Activated CD8-positive, alpha-beta memory T cell treated with anti-CD3 and anti-CD28 coated beads, Interleukin-2, amount 50 U/mL, for 48 hours (primary cell): ENCODE data around the gene CCL15.
"Not testable (repeated sequence)": the region's sequence is repeated elsewhere in the genome, so short reads cannot be mapped to it uniquely, and the experiment has no call there.

Experiments
- DNase-seq: peaks from one replicate; pipeline ENCODE4 v3.0.0-alpha.2; 2020

CCL15 gene

GRCh38 chr17:36001110-36001771 lies at the start of gene CCL15:
TSS of gene CCL15 (minus strand) at chr17:36001553. CDS start at chr17:36001492, 61 bp downstream.
- DNase-seq: no peak

GRCh38 chr17:36049643-36050042 lies 48.3 kb upstream of the CCL15 start:
- no peak for DNase-seq

GRCh38 chr17:36048066-36048465 lies 46.7 kb upstream of the CCL15 start:
- DNase-seq: no peak

GRCh38 chr17:36036235-36036634 lies 34.9 kb upstream of the CCL15 start:
- DNase-seq: no peak

GRCh38 chr17:36034127-36034526 lies 32.8 kb upstream of the CCL15 start:
- DNase-seq: no peak

GRCh38 chr17:36030956-36031355 lies 29.6 kb upstream of the CCL15 start:
- no peak for DNase-seq

- no peak for DNase-seq
Measured at GRCh38 chr17:36027761-36028160, 26.4 kb upstream of the CCL15 start.

- no peak for DNase-seq
Measured at GRCh38 chr17:36024106-36024869, 22.9 kb upstream of the CCL15 start.

- DNase-seq: no peak
Measured at GRCh38 chr17:36019423-36019822, 18.1 kb upstream of the CCL15 start.

GRCh38 chr17:36017799-36018198 lies 16.4 kb upstream of the CCL15 start, which contains the start of gene CCL23:
TSS of gene CCL23 (minus strand) at chr17:36017972. CDS start at chr17:36017897, 75 bp downstream.
- no peak for DNase-seq

- no peak for DNase-seq
Measured at GRCh38 chr17:36016555-36016954, 15.2 kb upstream of the CCL15 start.

GRCh38 chr17:36015895-36016294 lies 14.5 kb upstream of the CCL15 start:
- not testable (repeated sequence) for DNase-seq

GRCh38 chr17:36014946-36015345 lies 13.6 kb upstream of the CCL15 start:
- no peak for DNase-seq

GRCh38 chr17:36011201-36011600 lies 9.8 kb upstream of the CCL15 start:
- DNase-seq: no peak

- DNase-seq: no peak
Measured at GRCh38 chr17:36008998-36009665, 7.8 kb upstream of the CCL15 start.

GRCh38 chr17:36004594-36005108 lies 3.3 kb upstream of the CCL15 start:
- no peak for DNase-seq

- DNase-seq: no peak
Measured at GRCh38 chr17:36002631-36003030, 1.3 kb upstream of the CCL15 start.

- DNase-seq: no peak
Measured at GRCh38 chr17:36001862-36002603, 680 bp upstream of the CCL15 start.

- DNase-seq: no peak
Measured at GRCh38 chr17:36000732-36001109, 632 bp downstream of the CCL15 start.

GRCh38 chr17:35998756-35999155 lies 2.6 kb downstream of the CCL15 start:
- no peak for DNase-seq

GRCh38 chr17:35998018-35998545 lies 3.3 kb downstream of the CCL15 start:
- DNase-seq: no peak

- DNase-seq: not testable (repeated sequence)
Measured at GRCh38 chr17:35995346-35995745, 6.0 kb downstream of the CCL15 start.

- DNase-seq: no peak
Measured at GRCh38 chr17:35991075-35991474, 10.3 kb downstream of the CCL15 start.
